GM19324 (cell line): ENCODE data around the gene NUPR1.
"Not testable (repeated sequence)": the region's sequence is repeated elsewhere in the genome, so short reads cannot be mapped to it uniquely, and the experiment has no call there.

ENCODE experiments used
- ATAC-seq: cut with Tn5 transposase; IDR thresholded peaks from one replicate; pipeline ENCODE4 v1.9.1; 2021; ENCODE audit warnings: mild to moderate bottlenecking, moderate library complexity; ENCODE audit not compliant: unreplicated experiment, low FRiP score

NUPR1 gene

GRCh38 chr16:28527985-28528384 is 10.8 kb downstream of the NUPR1 start:
- ATAC-seq, result no peak

GRCh38 chr16:28527100-28527785 is 11.5 kb downstream of the NUPR1 start:
- ATAC-seq, result not testable (repeated sequence)

GRCh38 chr16:28526201-28527099 is 12.3 kb downstream of the NUPR1 start:
- ATAC-seq, result no peak

- ATAC-seq, result no peak
Observed at GRCh38 chr16:28524681-28525171, 14.0 kb downstream of the NUPR1 start.

GRCh38 chr16:28522792-28523191 is 16.0 kb downstream of the NUPR1 start:
- ATAC-seq, result no peak

GRCh38 chr16:28521436-28521835 is 17.3 kb downstream of the NUPR1 start:
- ATAC-seq, result no peak

GRCh38 chr16:28520672-28521071 is 18.1 kb downstream of the NUPR1 start:
- no peak for ATAC-seq

GRCh38 chr16:28514246-28514645 is 24.5 kb downstream of the NUPR1 start:
- no peak for ATAC-seq

GRCh38 chr16:28513484-28514181 is 25.1 kb downstream of the NUPR1 start:
- ATAC-seq, result no peak

- no peak for ATAC-seq
Observed at GRCh38 chr16:28511801-28512789, 26.7 kb downstream of the NUPR1 start.

GRCh38 chr16:28511031-28511430 is 27.7 kb downstream of the NUPR1 start:
- ATAC-seq, result no peak

- no peak for ATAC-seq
Observed at GRCh38 chr16:28505489-28506137, 33.2 kb downstream of the NUPR1 start.

- no peak for ATAC-seq
Observed at GRCh38 chr16:28504707-28505404, 33.9 kb downstream of the NUPR1 start.

- ATAC-seq, result no peak
Observed at GRCh38 chr16:28503470-28504259, 35.1 kb downstream of the NUPR1 start.

- no peak for ATAC-seq
Observed at GRCh38 chr16:28502290-28502689, 36.5 kb downstream of the NUPR1 start.

GRCh38 chr16:28501258-28502232 is 37.2 kb downstream of the NUPR1 start:
- ATAC-seq, result no peak
